Bone marrow (tissue), 2 donors: Measurements from ENCODE around the gene HAS3.
A peak's percentile ranks its signal among the peaks of the same experiment; 100 is the strongest.

ENCODE experiments used
- DNase-seq, 2 donors: peaks; one replicate each; lab custom pipeline; 2025; lab: John Stamatoyannopoulos, UW

The HAS3 gene

DNA sequence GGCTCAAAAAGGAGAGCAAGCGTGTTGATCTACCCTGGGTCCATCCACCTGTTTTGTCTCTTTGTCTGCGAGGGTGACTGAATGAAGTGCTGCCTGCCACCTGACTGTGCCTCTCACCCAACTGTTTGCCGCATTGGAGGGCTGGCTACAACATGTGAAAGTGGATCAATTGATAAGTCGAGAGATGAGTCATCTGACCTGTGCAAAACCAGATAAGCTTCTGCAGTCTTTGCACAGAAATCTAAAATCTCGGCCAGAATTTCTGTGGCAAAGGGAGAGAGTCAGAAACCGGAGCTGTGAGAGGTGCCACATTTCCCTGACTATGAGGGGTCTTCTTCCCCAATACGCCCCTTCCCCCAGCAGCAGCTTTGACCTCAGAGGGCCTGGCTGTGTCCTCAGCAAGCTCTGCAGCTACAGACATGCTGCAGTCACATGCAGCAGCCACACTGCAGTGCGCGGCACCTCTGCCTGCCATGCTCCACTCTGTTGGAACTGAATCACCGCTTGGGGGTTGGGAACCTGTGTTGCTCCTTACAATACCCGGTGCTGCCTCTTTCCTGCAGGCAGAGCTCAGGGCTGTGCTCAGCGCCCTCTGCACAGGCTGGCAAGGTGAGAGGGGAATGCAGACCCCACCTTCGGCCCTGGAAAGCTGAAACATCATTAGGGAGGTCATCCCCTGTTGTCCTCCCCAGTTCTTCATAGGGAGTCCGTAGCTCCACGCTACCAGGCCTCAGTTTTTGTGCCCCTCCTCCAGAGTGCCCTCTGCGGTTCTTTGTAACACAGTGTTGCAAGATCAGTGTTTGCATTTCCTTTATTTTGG is 16.2 kb upstream of the HAS3 start:
- DNase-seq: no peak

GRCh38 chr16:69093974-69094373 is 11.5 kb upstream of the HAS3 start:
- no peak for DNase-seq

GRCh38 chr16:69094501-69094900 is 11.0 kb upstream of the HAS3 start:
- DNase-seq: no peak

GRCh38 chr16:69095193-69095592 is 10.3 kb upstream of the HAS3 start:
- no peak for DNase-seq

GRCh38 chr16:69100071-69100691 is 5.3 kb upstream of the HAS3 start:
- DNase-seq: no peak

- DNase-seq: no peak
These were observed 1.2 kb downstream of the HAS3 start for GRCh38 chr16:69106491-69107315.

DNA sequence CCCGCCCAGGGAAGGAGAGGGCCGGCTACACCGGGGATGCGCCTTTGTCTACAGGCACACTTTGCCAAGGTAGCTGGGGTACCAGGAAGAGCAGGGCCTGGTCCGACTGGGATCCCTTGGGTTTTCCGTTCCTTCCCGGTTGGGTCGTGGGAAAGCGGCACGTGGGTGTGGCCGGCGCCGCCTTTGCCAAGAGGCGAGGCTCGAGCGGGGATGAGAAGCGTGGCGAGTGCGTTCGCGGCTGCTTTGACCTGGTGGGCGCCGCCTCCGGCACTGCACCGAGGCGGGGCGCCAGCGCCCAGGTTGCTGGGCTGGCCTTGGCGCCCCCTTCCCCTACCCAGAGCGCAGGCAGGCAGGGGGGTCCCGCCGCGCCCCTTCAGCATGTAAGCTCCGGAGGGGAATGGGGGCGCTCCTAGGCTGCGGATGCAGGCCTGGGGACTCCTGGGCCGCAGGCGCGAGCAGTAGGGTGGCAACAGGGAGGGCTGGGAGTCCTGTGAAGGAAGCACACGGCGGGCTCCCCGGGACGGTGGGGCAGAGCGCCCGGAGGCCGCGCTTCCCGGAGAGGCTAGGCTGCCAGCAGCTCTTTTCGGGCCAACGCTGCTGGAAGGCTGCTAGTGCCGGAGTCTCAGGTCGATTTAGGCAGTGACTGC is 2.0 kb downstream of the HAS3 start:
- no peak for DNase-seq

GRCh38 chr16:69108064-69108904 is 2.8 kb downstream of the HAS3 start:
- DNase-seq: no peak

- no peak for DNase-seq
These were observed 3.4 kb downstream of the HAS3 start for GRCh38 chr16:69108905-69109252.

GRCh38 chr16:69109486-69110270 is 4.2 kb downstream of the HAS3 start:
- DNase-seq: no peak

GRCh38 chr16:69110406-69110805 is 5.0 kb downstream of the HAS3 start:
- no peak for DNase-seq

- DNase-seq: no peak
These were observed 5.9 kb downstream of the HAS3 start for GRCh38 chr16:69111216-69111875.

DNA sequence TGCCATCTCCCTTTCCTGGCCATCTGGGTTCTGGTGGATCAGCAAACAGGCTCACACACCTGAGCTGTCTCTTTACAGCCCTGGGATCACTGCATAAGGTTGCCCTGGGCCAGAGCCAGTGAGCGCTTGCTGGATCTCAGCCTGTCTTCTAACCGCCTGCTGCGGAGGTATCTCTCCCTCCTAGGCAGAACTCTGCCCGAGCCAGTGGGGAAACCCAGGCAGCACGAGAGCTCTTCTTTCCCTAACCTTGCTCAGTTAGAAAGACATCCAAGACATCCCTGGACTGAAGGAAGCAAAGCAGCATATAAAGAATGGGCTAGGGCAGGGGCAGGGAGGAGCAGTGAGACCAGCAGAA is 6.4 kb downstream of the HAS3 start:
- no peak for DNase-seq

DNA sequence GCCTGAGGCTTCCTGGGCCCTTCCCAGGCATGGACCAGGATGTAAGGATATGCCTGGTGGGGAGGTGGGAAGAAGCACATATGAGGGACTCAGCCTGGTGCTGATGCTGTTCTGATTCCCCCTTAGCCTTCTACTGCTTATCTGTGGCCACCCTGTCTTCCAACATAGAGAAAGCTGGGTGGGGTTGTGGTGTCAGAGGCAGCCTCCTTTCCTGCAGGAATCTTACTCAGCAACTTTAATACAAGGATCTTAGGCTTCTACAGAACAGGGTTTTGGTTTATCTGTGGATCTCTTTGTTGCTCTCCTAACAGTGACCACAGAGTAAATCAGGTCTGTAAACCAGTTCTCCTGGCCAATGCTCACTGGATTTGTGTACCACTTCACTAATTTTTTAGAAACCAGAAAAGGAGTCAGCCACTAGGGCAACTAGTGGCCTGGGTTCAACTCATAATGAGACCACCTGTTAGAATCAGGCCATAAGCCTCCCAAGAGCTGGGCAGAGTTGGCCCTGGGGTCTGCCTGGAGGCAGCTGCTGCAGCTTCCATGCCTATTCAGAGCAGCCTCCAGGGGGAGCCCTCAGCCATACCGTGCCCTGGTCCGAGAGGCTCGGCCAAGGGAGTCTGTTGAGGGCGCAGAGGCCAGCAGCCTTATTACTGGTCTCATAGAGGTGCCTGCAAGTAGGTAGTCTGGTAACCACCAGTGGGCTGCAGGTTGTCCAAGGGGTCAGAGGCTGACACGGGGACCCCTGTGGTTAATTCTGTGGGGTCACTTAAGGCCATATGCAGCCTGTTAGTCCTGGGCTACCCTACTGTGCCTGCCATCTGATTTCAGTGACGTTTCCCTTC is 7.1 kb downstream of the HAS3 start:
- peak in 1 of 2 donors; percentile 22 for DNase-seq

- no peak for DNase-seq
These were observed 7.8 kb downstream of the HAS3 start for GRCh38 chr16:69113216-69113615.

DNA sequence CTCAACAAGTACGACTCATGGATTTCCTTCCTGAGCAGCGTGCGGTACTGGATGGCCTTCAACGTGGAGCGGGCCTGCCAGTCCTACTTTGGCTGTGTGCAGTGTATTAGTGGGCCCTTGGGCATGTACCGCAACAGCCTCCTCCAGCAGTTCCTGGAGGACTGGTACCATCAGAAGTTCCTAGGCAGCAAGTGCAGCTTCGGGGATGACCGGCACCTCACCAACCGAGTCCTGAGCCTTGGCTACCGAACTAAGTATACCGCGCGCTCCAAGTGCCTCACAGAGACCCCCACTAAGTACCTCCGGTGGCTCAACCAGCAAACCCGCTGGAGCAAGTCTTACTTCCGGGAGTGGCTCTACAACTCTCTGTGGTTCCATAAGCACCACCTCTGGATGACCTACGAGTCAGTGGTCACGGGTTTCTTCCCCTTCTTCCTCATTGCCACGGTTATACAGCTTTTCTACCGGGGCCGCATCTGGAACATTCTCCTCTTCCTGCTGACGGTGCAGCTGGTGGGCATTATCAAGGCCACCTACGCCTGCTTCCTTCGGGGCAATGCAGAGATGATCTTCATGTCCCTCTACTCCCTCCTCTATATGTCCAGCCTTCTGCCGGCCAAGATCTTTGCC is 9.0 kb downstream of the HAS3 start:
- no peak for DNase-seq

DNA sequence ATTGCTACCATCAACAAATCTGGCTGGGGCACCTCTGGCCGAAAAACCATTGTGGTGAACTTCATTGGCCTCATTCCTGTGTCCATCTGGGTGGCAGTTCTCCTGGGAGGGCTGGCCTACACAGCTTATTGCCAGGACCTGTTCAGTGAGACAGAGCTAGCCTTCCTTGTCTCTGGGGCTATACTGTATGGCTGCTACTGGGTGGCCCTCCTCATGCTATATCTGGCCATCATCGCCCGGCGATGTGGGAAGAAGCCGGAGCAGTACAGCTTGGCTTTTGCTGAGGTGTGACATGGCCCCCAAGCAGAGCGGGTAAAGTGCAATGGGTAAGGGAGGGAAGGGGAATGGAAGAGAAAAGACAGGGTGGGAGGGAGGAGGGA is 9.5 kb downstream of the HAS3 start:
- DNase-seq: no peak

- DNase-seq: no peak
These were observed 9.9 kb downstream of the HAS3 start for GRCh38 chr16:69115361-69115760.

DNA sequence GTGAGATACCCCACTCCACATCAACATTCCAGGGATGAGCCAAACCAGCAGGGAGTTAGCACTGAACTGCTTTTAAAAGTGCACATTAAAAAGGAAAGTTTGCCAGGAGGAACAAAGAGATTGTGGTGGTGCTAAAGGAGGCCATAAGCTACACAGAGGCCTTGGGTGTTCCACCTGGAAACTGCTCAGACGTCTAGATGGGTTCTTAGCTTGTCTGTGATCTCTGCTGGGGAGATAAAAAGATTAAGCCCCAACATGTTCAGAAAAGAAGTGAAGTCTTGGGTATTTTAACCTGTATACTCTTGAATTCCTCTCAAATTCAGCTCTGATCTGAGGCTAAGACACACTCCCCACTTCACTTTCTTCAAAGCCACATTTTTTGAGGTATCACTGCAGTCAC is 10.4 kb downstream of the HAS3 start:
- DNase-seq: no peak
